Measurements from ENCODE around the gene PRPF40A. TPM values are rescaled to one million over a fixed set of nuclear protein-coding genes. Genes with fewer than 3 reads are reported as not detected.

PRPF40A gene
- total and polyA plus RNA-seq, 2 of the 13 experiments (the other 11 are each of a cell fraction or from before 2014, with no cell fraction given), result 146 to 207 TPM

GRCh38 chr2:152622219-152622618, 95.0 kb downstream of the PRPF40A start:
- POLR2A ChIA-PET, result no interaction called here
- Histone ChIP-seq H3K9me3 (ENCODE audit: low read length) (no peaks in the 10 kb centered on the region), H3K4me1 (ENCODE audit: insufficient read depth, low read length) (no peaks in the 10 kb centered on the region), H4K20me1 (ENCODE audit: insufficient read depth, low read length) (no peaks in the 10 kb centered on the region), H3K36me3 (replicated peaks in 1 of 2; ENCODE audit: control insufficient read depth in 1 of 2, insufficient read depth in 2 of 2, low read length in 2 of 2) (peaks cover 46 to 79% of the 10 kb centered on the region in 2 experiments), H3K9ac (ENCODE audit: insufficient read depth, low read depth, low read length) (no peak overlapping the region), H3K4me2 (ENCODE audit: low read depth, low read length) (no peak overlapping the region), H3K4me3 (replicated peaks in 1 of 3; ENCODE audit: insufficient read depth in 1 of 3, low read depth in 2 of 3, low read length in 3 of 3) (no peak overlapping the region), H3K27ac (ENCODE audit: extremely low read length, insufficient read depth, low read length) (no peak overlapping the region), H3K27me3 (ENCODE audit: control insufficient read depth in 1 of 2, insufficient read depth in 2 of 2, low read length in 2 of 2) (no peaks in the 10 kb centered on the region), H3K79me2 (ENCODE audit: insufficient read depth, low read length) (no peaks in the 10 kb centered on the region), H2AFZ (ENCODE audit: low read length) (no peak overlapping the region)
- BruUV-seq (replicated peaks), result no TSS peak
- FAIRE-seq, result no peak
- ATAC-seq, result no peak
- CTCF ChIA-PET (ENCODE audit: low intra/inter-chr PET ratio, low total read pairs), result no interaction called here
- in situ Hi-C loops (cut with HindIII; ENCODE audit: extremely low pct_ligation_motif_present, low pct_unique_long_range_greater_than_20kb) (no loop called here), intact Hi-C loops (cut with micrococcal nuclease; ENCODE audit: unreplicated experiment) (no loop called here)
- 98% methylated on average over 3 of the region's 3 CpGs for WGBS (ENCODE audit: low lambda C conversion rate)
- no peak for DNase-seq (ENCODE audit: low spot score)
- TF ChIP-seq, protein P1, sequence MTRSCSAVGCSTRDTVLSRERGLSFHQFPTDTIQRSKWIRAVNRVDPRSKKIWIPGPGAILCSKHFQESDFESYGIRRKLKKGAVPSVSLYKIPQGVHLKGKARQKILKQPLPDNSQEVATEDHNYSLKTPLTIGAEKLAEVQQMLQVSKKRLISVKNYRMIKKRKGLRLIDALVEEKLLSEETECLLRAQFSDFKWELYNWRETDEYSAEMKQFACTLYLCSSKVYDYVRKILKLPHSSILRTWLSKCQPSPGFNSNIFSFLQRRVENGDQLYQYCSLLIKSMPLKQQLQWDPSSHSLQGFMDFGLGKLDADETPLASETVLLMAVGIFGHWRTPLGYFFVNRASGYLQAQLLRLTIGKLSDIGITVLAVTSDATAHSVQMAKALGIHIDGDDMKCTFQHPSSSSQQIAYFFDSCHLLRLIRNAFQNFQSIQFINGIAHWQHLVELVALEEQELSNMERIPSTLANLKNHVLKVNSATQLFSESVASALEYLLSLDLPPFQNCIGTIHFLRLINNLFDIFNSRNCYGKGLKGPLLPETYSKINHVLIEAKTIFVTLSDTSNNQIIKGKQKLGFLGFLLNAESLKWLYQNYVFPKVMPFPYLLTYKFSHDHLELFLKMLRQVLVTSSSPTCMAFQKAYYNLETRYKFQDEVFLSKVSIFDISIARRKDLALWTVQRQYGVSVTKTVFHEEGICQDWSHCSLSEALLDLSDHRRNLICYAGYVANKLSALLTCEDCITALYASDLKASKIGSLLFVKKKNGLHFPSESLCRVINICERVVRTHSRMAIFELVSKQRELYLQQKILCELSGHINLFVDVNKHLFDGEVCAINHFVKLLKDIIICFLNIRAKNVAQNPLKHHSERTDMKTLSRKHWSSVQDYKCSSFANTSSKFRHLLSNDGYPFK (CRISPR knock-in tag; IDR thresholded peaks at IDR 0.05; ENCODE audit: borderline replicate concordance), result no peak
- TF ChIP-seq ZMAT5 (CRISPR knock-in tag; IDR thresholded peaks at IDR 0.05; ENCODE audit: borderline replicate concordance, low read depth) (no peak), HBP1 (CRISPR knock-in tag; IDR thresholded peaks at IDR 0.05; ENCODE audit: low read depth) (no peak)

Measured in HepG2 (cell line).